Posterior vena cava (tissue), 2 donors: Measurements from ENCODE around the gene HOXA2. TPM values are rescaled to one million over a fixed set of nuclear protein-coding genes. Genes with fewer than 3 reads are reported as not detected.
A peak's percentile ranks its signal among the peaks of the same experiment; 100 is the strongest.

Experiments
- DNase-seq: peaks from one replicate; pipeline ENCODE4 v3.0.0-alpha.2; 2020; ENCODE audit warnings: low spot score
- intact Hi-C, 2 donors: fragments of 100-400 bp; cut with DNase I; formaldehyde crosslinking; loops; one replicate each; pipeline versions ENCODE4 v1.14.1 to v1.14.2; 2022 to 2023
- total RNA-seq, 2 donors: library from RNA; stranded (reverse); fragmentation: NEBNext Ultra II Directional; extraction: Animal tissue kit (Norgen Biotek cat#: 25700); gene quantifications; one replicate each; pipeline ENCODE4 v1.2.1, GENCODE V29; 2021
- donor health status: DM: yes; HTN: yes; CAD: no.
- donor health status: DM: yes; HTN: yes; CAD: no.

The HOXA2 gene
- total RNA-seq, 2 donors from 2014 or later = 1.3 to 2.0 TPM

DNA sequence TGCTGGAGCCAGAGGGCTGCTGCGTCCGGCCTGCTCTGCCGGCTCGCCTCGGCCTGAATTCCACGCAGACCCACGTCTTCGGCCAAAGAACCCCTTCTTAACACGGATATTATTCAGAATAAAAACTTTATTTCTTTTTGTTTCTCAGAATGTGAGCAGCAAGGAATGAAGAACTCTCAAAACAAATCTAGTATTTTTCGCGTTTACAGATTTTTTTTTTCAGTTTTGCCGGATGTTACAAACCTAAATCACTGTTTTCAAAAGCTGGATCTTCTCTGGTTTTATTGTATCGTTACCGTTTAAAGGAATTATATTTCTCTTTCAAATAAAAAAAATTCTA, 4.4 kb upstream of the HOXA2 start:
- intact Hi-C loops = no loop called here
- DNase-seq = no peak

DNA sequence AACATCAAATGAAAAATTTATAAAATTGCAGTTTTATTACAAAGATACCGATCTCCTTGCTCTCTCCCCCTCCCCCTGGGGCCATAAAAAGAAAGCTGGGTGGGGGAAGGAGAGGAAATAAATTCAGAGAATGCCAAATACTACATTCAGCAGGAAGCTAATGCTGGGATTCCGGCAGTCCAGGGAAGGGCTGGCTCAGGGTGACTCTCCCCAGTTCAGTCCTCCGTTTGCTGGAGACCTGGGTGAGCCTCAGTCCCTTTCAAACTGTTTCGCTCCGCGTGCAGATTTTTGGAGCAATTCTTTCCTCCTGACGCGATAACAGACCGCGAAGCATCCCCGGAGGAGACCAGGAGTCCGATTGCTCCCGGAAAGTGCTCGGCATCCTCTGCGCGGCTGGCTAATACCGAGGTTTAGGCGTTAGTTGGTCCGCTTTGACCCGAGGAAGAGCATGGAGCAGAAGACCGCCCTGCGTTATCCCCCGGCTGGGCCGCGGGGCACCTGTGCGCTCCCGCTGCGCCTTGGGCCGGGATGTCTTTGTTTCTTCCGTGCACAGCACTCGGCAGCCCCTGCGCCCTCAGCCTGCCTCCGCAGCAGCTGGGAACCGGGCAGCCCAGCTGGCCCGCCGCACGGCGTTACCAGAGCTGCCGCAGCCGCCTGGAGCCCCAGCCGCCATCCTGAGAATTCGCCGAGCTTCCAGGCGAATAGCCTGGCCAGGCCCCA, 3.9 kb upstream of the HOXA2 start:
- DNase-seq = no peak
- intact Hi-C loops = no loop called here

DNA sequence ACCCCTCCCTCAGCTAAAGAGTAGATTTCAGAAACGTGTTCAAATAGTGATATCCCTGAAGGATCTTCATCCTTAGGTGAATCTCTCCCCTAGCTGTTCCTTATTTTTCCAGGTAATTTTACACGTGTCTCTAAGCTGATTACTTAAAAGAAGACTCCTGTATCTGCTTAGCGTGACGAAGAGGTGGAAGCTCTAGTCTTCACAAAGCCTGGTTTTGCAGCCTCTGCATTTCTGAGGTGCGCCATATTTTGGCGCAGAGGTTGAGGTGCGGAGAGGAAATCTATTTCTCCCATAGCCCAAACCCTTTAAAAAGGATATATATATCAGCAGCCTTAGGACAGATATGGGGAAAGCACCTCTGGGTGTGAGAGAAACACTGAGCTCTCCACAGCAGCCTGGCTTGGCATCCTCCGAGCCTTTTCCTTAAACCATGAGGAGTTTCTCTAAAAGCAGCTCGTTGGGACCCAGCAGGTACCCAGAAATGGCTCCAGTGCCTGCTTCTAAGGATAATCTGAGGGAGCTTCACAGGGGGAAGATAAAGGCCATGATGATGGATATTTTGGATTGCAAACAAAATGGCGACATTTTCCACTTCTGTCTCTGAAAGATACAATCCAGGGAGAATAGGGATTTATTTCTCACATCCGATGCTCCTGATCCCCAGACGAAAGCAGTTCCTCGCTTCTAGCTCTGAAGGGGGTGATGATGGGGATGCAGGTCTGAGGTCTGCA, 3.0 kb upstream of the HOXA2 start:
- no peak for DNase-seq
- intact Hi-C loops = no loop called here

DNA sequence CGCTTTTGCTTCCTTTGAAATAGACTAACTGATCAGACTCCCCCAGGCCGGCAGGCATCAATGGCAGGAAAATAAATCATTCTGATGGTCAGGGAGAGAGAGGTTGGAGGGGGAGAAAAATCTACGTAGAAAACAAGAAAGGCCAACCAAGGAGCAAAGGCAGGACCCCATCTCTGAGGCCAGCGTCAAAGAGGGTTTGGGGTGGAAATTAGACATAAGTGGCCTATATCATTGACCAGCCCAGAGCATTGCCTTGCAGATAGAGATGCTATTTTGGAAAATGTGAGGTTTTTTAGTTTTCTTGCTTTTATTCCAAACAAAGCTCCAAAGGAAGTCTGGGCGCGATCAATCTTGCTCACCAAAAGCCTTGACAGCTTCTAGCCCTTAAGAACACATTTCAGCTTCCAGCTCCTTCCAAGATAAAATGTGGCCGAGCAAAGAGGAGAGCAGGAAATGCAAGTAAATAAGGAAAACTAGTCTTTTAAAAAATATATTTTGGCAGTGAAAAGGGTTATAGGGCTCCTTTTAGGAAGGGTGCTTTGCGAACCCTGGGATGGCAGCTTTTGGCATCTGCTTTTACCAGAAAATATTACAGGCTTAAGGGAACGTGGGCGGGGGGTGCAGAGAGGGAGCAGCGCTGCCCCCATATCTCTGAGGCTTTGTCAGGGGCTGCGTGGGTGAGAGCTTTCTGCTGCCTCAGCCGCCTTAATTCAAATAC, 2.0 kb upstream of the HOXA2 start:
- DNase-seq = no peak
- intact Hi-C loops = no loop called here

DNA sequence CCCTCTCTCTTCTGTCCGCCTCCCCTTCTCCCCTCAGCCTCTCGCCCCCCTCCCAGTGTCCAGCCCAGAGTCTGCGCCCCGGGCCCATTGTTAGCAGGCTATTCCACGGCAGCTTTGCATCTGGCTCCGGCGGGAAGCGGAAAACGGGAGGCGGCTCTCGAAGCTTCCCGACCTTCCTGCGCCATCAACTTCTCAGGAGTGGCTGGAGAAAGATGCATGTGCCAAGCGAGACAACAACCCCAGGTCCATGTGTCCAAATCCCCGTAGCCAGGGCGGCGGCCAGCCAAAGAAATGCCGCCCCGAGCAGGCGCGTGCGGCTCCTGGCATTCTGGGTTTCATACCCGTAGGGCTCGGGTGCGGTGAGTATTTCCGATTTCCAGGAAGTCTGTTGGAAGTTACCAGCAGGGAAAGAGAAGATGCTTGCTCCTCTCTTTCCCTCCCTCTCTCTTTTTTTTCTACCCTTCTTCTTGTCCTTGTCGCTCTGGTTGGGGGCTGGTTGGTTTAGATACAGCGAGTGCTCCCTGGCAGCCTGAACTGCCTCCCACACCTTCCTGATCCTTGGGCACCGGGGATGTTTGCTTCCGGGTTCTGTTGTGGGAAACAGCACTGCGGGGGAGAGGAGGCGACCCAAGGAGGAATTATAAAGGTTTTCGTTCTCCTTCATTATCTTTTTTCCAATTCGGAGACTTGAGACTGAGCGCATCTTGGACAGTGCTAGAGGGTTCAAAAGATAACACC, 1.2 kb upstream of the HOXA2 start:
- DNase-seq = no peak
- intact Hi-C loops = no loop called here

DNA sequence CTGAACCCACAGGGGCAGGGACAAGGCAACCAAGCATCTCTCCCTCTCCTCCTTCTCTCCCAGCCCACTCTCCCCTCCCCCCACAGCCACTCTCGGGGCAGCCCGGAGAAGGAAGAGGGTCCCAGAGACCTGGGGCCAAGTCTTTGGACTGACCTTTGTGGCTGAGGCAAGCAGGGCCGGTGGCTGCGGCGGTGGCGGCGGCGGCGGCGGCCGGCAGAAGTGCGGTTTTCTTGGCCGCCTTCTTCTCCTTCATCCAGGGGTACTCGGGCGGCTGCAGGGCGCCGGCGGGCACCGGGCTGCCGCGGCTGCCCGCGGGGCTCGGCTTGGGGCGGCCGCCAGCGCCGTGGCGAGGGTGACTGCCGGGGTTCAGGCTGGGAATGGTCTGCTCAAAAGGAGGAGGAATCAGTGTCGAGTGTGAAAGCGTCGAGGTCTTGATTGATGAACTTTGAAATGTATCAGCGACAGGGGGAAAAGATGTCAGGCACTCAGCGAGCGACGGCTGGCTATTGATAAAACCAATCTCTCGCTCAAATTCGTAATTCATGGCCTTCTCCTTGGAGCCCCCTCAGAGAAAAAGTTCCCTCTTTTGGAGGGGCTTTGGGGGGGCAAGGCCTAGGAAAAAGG, 414 bp downstream of the HOXA2 start:
- intact Hi-C loops = no loop called here

DNA sequence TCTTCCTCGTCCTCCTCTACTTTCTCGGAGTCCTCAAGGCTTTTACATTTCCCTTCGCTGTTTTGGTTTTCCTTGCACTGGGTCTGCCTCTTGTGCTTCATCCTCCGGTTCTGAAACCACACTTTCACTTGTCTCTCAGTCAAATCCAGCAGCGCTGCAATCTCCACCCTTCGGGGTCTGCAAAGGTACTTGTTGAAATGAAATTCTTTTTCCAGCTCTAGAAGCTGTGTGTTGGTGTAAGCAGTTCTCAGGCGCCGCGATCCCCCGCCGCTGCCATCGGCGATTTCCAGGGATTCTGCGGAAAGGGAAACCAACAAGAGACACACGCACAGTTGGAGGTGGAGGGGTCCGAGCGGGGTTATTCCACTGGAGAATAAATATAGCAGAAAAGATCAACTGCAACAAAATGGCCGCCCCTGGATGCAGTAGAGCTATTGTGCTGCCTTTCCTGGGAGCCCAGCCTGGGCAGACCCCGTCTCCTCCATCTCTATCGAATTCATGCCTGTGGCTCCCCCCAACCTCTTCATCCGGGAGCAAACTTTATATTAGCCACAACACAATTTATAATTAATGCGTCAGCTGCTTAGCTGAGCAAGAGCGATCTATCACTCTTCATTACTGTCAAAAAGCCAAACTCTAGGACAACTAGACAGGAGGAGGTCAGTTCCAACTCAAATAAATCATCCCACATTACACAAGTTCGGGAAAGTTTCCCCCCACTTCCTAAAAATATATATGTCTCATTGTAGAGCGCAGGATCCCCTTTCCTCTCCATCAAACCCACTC, 1.1 kb downstream of the HOXA2 start:
- DNase-seq = no peak
- intact Hi-C loops = no loop called here

More for the DNA sequence above, 414 bp downstream of the HOXA2 start:
- DNase-seq = no peak

DNA sequence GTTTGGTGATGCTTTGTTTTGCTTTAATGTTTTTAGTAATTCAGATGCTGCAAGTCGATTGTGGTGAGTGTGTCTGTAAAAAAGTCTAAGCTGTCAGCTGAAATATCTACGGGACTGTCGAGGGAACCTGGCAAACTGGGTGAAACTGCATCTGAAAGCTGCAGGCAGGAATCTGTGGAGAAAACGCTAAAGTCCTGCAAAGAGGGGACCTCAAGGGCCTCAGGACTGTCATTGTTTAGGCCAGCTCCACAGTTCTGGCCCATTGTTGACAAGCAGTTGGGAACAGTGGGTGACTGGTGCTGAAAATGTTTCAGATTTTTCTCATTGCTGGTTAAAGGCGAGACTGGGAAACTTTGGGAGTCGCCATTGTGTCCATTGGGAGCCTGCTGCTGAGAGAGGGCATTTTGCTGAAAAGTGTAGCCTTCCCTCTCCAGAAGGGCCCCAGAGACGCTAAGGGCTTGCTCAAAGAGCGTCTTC, 1.8 kb downstream of the HOXA2 start:
- DNase-seq = no peak
- intact Hi-C loops = no loop called here

DNA sequence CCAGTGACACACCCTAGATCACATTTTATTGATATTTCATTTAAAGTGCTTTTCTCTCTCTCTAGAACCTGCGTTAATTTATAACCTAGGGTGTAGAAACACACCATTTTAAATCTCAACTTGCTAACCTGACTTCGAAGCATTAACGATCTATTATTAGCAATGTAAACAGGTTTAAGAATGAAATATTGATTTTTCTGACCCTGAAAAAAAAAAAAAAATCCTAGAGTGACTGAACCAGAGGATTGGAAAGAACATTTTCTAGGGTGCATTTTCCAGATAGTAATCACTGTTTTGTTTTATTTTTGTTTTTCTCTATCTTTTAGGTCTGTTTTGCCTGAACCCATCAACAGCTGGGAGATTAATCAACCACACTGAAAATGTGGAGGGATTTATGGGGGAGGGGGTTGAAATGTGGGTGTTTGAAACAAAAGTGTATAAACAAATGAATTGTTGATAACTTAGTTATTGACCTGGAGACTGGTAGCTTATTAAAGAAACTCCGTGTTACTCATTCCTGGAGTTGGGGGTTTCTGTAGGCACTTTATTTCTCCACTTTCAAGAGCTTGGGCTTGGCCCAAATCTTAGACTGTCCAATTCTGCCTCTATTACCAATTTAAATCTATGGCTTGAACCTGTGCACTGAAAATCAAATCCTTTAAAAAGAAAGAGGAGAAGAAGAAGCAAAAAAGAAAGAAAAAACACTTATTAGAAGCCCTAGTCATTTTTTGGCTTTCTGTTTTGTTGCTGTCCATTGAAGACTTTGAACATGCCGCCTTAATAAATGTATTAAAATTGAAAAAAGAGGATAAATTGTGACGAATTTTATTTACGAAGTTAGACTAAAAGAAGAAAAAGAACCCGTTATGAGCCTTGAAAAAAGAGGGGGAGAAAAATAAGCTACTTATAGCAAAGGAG, 2.8 kb downstream of the HOXA2 start:
- DNase-seq = no peak
- intact Hi-C loops = loop anchor here (1.0 to 10.0 kb wide), 3 partner anchors 65 to 248 kb away; no protein-coding TSS in a partner anchor

DNA sequence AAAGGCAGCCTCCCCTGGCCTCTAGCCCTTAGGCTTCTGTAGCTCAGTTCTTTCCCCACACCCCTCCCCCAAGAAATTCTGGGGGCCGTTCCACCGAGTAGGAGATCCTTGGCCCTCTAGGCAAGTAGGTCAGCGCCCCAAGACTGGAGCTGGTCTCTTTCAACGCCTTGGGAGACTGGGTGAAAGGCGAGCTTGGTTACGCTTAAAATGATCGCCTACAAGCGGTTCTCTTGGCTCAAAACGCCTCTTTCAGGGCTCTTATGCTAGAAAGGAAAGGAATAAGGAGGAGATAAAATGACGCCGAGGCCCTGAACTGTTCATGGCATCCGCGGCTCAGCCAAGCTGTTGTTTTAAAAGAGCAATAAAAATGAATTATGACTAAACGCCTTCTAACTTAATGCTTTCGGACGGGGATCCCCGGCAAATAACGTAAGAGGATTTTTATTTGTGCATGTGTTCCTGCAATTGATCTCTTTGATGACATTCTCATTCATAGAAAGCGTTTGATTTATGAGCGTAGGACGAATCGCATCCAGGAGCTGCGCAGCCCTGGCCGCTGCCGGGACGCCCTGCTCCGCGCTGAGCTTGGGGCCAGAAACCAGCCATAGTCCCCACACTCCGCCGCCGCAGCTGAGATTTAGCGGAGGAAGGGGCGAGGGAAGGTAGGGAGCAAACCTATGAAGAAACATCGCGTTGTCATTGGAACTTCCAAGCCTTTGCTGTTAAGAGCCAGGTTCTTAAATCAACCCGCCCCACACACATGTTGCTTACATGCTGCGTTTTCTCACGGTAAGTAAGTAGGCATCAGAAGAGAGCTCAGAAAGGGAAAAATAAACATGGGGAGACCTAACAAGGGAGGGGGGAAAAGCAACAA, 3.7 kb downstream of the HOXA2 start:
- intact Hi-C loops = loop anchor here (1.0 to 10.0 kb wide), 3 partner anchors 64 to 248 kb away; no protein-coding TSS in a partner anchor
- no peak for DNase-seq

DNA sequence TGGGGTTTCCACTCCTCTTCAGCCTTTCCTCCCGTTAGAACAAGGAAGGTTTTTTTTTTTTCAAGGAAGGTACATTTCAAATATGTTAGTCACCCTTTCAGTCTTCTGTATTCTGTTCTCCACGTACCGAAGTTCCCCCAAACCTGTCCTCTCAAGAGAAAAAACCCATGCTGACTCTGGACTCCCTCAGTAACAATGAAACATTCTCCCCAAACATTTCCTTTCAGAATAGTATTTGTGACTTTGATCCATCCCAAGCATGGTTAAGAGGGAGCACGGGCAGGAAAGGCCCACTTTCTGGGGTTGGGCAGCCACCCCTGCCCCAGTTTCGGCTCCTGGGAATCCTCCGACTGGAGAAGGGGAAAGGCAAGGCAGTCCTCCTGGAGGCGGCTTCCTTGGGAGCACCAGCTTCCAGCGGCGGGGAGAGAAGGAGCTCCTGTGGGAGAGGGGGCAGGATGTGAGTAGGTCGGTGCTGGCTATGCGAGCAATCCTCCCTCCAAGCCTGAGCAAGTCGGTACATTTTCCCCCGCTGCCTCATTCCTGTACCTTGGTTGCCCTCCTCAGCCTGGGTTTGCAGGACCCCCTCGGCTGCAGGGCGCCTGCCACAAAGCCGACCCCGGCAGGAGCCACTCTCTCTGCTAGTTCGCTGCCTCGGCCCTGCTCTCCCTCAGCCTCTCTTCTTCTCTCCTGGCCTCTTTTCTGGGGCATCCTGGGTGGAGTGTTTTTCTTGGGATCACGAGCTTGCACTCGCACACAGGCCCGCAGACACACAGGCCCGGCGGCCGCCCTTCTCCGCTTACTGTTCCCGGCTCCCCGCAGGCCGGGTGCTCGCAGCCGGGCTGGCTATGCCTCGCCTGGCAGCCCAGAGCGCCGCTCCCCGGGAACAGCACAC, 4.6 kb downstream of the HOXA2 start:
- intact Hi-C loops = loop anchor here in 1 of 2 donors (5.0 to 10.0 kb wide), 2 partner anchors 63 to 241 kb away; no protein-coding TSS in a partner anchor
- DNase-seq = peak; percentile 83

DNA sequence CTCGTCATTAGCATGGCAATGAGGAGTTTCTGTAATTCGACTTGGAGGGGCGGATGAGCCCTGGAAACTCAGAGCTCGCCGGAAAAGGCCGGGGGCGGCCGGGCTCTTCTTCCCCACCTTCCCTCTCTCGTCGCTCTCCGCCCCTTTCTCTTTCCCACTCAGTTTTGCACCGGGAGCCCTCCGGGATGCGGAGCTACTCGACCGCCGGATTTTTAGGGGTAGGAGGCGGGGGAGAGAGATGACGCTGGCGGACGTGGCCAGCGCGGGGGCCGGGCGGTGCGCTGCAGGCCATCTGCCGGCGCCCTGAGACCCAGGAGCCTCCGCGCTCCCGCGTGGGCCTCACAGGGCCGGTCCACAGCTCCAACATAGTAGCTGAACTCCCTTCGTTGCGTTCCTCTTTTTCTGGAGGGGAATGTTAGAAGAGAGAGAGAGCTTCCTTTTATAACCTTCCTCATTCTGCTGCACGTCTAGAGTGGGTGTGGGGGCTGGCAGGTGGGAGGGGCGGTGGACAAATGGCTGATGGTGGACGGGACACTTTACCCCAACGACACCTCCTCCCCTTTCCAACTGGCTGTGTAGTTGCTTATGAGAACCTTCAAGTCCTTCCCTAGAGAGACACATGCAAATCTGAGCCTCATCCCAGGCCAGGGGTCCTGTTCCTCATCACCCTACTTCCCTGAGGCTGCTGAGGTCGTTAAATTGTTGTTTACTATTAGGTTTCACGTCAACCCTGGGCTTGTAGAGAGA, 5.5 kb downstream of the HOXA2 start:
- intact Hi-C loops = loop anchor here in 1 of 2 donors (5.0 to 10.0 kb wide), 2 partner anchors 62 to 240 kb away; no protein-coding TSS in a partner anchor
- DNase-seq = peak; percentile 85

DNA sequence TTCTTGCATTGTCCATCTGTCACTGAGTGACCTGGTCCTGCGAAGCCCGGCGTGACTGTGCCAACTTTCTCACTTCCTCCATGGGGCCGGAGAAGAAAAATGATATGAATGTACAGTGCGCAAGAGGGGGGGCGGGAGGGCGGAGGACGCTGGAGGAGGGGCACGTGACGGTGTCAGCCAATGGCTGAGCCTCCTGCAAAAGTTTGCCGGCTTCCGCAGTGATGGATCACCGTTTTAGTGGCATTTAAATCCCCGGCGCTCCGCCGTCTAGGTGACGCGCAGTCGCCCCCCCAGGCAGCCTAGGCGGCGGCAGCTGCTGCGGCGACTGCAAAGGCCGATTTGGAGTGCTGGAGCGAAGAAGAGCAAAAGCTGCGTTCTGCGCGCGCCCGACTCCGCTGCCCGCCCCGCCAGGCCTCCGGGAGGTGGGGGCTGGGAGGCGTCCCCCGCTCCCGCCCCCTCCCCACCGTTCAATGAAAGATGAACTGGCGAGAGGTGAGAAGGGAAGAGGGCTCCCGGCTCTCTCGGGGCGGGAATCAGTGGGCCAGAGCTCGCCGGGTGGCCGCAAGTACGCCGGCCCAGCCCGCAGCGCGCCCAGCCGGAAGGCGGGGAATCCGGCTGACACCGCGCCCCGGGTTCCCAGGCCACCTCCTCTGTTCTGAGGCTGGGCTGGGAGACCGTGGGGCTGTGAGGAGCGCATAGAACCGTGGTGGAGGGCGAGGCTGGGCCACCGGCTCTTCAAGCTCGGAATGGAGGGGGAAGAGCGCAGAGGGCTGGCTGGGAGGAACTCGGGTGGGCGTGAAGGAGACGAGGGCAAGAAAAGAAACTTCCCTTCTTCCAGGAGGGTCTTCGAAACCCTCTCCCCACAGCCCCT, 6.4 kb downstream of the HOXA2 start, which contains the start of gene HOXA1:
Gene HOXA1, minus strand, starts transcription at position 104 of the 871 bp plus-strand sequence. Its CDS starts 88 bp downstream, at position 16.
- intact Hi-C loops = loop anchor here in 1 of 2 donors (5.0 to 10.0 kb wide), 2 partner anchors 61 to 239 kb away; no protein-coding TSS in a partner anchor

More for the DNA sequence above, 6.4 kb downstream of the HOXA2 start, which contains the start of gene HOXA1:
- DNase-seq = peak; percentile 96
